AG04450 (cell line): ENCODE data around the gene YPEL3. TPM values are rescaled to one million over a fixed set of nuclear protein-coding genes. Genes with fewer than 3 reads are reported as not detected.
"Not testable (repeated sequence)": the region's sequence is repeated elsewhere in the genome, so short reads cannot be mapped to it uniquely, and the experiment has no call there.

ENCODE experiments used
- CTCF ChIA-PET: fragments of 300-600, 350-600 bp; formaldehyde crosslinking; extraction: SDS; loops from one replicate; lab custom pipeline; 2022; ENCODE audit warnings: antibody characterized with exemption, inconsistent platforms; lab: Charles Lee
- POLR2A ChIA-PET: fragments of 350-600 bp; formaldehyde crosslinking; extraction: SDS; loops from one replicate; lab custom pipeline; 2021; ENCODE audit warnings: antibody characterized with exemption, inconsistent platforms; lab: Yijun Ruan, JAX
- DNase-seq: peaks from one replicate; pipeline ENCODE4 v3.0.0-alpha.2; 2011; ENCODE audit warnings: low read depth, low spot score
- H3K27ac ChIP-seq: one replicate; pipeline ENCODE4 v1.5.1; 2012; ENCODE audit warnings: low read depth, low read length, control low read depth
- H3K27me3 ChIP-seq: one replicate; pipeline ENCODE4 v1.6.0; 2012; ENCODE audit warnings: low read length; ENCODE audit not compliant: control insufficient read depth, insufficient read depth
- H3K4me3 ChIP-seq: 2 replicates; pipeline ENCODE4 v1.5.1; 2011; ENCODE audit warnings: mild to moderate bottlenecking, low read depth, low read length, control low read depth
- H3K9me3 ChIP-seq: 2 replicates; pipeline ENCODE4 v1.5.1; 2012; ENCODE audit warnings: low read length; ENCODE audit not compliant: control insufficient read depth, insufficient read depth
- CTCF ChIP-seq: IDR thresholded peaks from 2 replicates; pipeline ENCODE4 v1.5.1; 2011; ENCODE audit warnings: low read depth, low read length, control low read depth, inconsistent platforms
- polyA plus RNA-seq: library from polyadenylated mRNA; depleted of rRNA; stranded (reverse); fragments of >200 nt; gene quantifications from 2 replicates; pipeline ENCODE4 v1.2.3, GENCODE V29; 2011

The YPEL3 gene
- polyA plus RNA-seq, 1 experiment, result 15.6 TPM

- no peak overlapping the region for H3K27ac ChIP-seq
- ChIA-PET CTCF (interaction anchor here (0.7 to 1.0 kb wide), 2 partner anchors 25 to 189 kb away, joined by 4 to 12 read pairs; no protein-coding TSS in a partner anchor), POLR2A (no interaction called here)
- H3K9me3 ChIP-seq, result no peaks in the 10 kb centered on the region
- H3K27me3 ChIP-seq, result peaks cover 3% of the 10 kb centered on the region
- no peak for DNase-seq
- no peak overlapping the region for H3K4me3 ChIP-seq
- no peak for TF ChIP-seq CTCF
Observed at GRCh38 chr16:30136971-30137605, 41.1 kb upstream of the YPEL3 start.

- no peak overlapping the region for H3K27ac ChIP-seq
- CTCF ChIA-PET, result no interaction called here
- POLR2A ChIA-PET, result no interaction called here
Observed at GRCh38 chr16:30132591-30132990, 36.6 kb upstream of the YPEL3 start.

GRCh38 chr16:30131869-30132475 is 36.0 kb upstream of the YPEL3 start:
- H3K27ac ChIP-seq, result no peak overlapping the region
- TF ChIP-seq CTCF, result no peak
- DNase-seq, result no peak
- H3K9me3 ChIP-seq, result no peaks in the 10 kb centered on the region
- POLR2A ChIA-PET, result no interaction called here
- no peak overlapping the region for H3K4me3 ChIP-seq
- H3K27me3 ChIP-seq, result no peaks in the 10 kb centered on the region
- CTCF ChIA-PET, result no interaction called here

More at GRCh38 chr16:30132591-30132990, 36.6 kb upstream of the YPEL3 start:
- no peak overlapping the region for H3K4me3 ChIP-seq
- no peaks in the 10 kb centered on the region for H3K27me3 ChIP-seq
- DNase-seq, result no peak
- no peaks in the 10 kb centered on the region for H3K9me3 ChIP-seq
- no peak for TF ChIP-seq CTCF

GRCh38 chr16:30127993-30128392 is 32.0 kb upstream of the YPEL3 start:
- CTCF ChIA-PET, result no interaction called here
- no peak for TF ChIP-seq CTCF
- POLR2A ChIA-PET, result no interaction called here
- Histone ChIP-seq H3K9me3 (no peaks in the 10 kb centered on the region), H3K4me3 (no peak overlapping the region), H3K27ac (no peak overlapping the region), H3K27me3 (no peaks in the 10 kb centered on the region)
- no peak for DNase-seq

- POLR2A ChIA-PET, DNase-seq, CTCF ChIA-PET: not testable (repeated sequence)
Observed at GRCh38 chr16:30125690-30126089, 29.7 kb upstream of the YPEL3 start.

More at GRCh38 chr16:30125690-30126089, 29.7 kb upstream of the YPEL3 start:
- H3K9me3 ChIP-seq, H3K4me3 ChIP-seq, H3K27me3 ChIP-seq, H3K27ac ChIP-seq: not testable (repeated sequence)
